ENCODE measurements around the gene COLEC12. TPM values are rescaled to one million over a fixed set of nuclear protein-coding genes. Genes with fewer than 3 reads are reported as not detected.

The COLEC12 gene
- total RNA-seq, 2 experiments from 2014 or later, result not detected

GRCh38 chr18:470661-471501 lies 29.6 kb downstream of the COLEC12 start:
- ChIA-PET CTCF (no interaction called here), POLR2A (no interaction called here)
- H3K4me3 ChIP-seq (ENCODE audit: low read length), result no peak overlapping the region

GRCh38 chr18:468955-469790 lies 31.3 kb downstream of the COLEC12 start:
- TF ChIP-seq CTCF (IDR thresholded peaks at IDR 0.05), result no peak
- H3K4me1 ChIP-seq (ENCODE audit: insufficient read depth, low read length), result no peaks in the 10 kb centered on the region
- ATAC-seq (ENCODE audit: poor library complexity) (no peak), DNase-seq (no peak)
- H3K4me3 ChIP-seq (ENCODE audit: low read length), result no peak overlapping the region
- ChIA-PET CTCF (no interaction called here), POLR2A (no interaction called here)
- no peak overlapping the region for H3K27ac ChIP-seq (ENCODE audit: low read depth in 1 of 2, low read length in 2 of 2)
- intact Hi-C loops (cut with DNase I, micrococcal nuclease), result no loop called here
- H3K4me1 Mint-ChIP-seq (ENCODE audit: low read depth), result no peaks in the 10 kb centered on the region
- H3K9me3 ChIP-seq (ENCODE audit: control insufficient read depth in 1 of 2, insufficient read depth in 1 of 2, low read length in 2 of 2), result no peaks in the 10 kb centered on the region
- H3K9me3 Mint-ChIP-seq, result no peaks in the 10 kb centered on the region
- no peaks in the 10 kb centered on the region for H3K36me3 Mint-ChIP-seq (ENCODE audit: low read depth)
- H3K27me3 Mint-ChIP-seq, result peaks cover 31% of the 10 kb centered on the region
- peaks cover 0 to 8% of the 10 kb centered on the region in 2 experiments for H3K27me3 ChIP-seq (ENCODE audit: control insufficient read depth in 1 of 2, insufficient read depth in 2 of 2, low read length in 2 of 2)
- no peaks in the 10 kb centered on the region for H3K36me3 ChIP-seq (ENCODE audit: insufficient read depth, low read length)
- no peak overlapping the region for H3K27ac Mint-ChIP-seq
- no peak overlapping the region for H3K4me3 Mint-ChIP-seq

More at GRCh38 chr18:470661-471501, 29.6 kb downstream of the COLEC12 start:
- Histone ChIP-seq H3K9me3 (ENCODE audit: control insufficient read depth in 1 of 2, insufficient read depth in 1 of 2, low read length in 2 of 2) (no peaks in the 10 kb centered on the region), H3K27me3 (ENCODE audit: control insufficient read depth in 1 of 2, insufficient read depth in 2 of 2, low read length in 2 of 2) (peaks cover 0 to 4% of the 10 kb centered on the region in 2 experiments), H3K36me3 (ENCODE audit: insufficient read depth, low read length) (no peaks in the 10 kb centered on the region), H3K27ac (ENCODE audit: low read depth in 1 of 2, low read length in 2 of 2) (no peak overlapping the region), H3K4me1 (ENCODE audit: insufficient read depth, low read length) (no peaks in the 10 kb centered on the region)
- TF ChIP-seq CTCF (IDR thresholded peaks at IDR 0.05), result no peak
- DNase-seq (peak in 2 of 14 experiments; percentile 34 to 44), ATAC-seq (ENCODE audit: poor library complexity) (no peak)
- peaks cover 25% of the 10 kb centered on the region for H3K27me3 Mint-ChIP-seq
- intact Hi-C loops (cut with DNase I, micrococcal nuclease), result no loop called here
- no peak overlapping the region for H3K4me3 Mint-ChIP-seq
- no peaks in the 10 kb centered on the region for H3K4me1 Mint-ChIP-seq (ENCODE audit: low read depth)
- no peaks in the 10 kb centered on the region for H3K36me3 Mint-ChIP-seq (ENCODE audit: low read depth)
- H3K27ac Mint-ChIP-seq, result no peak overlapping the region
- H3K9me3 Mint-ChIP-seq, result no peaks in the 10 kb centered on the region

- Histone ChIP-seq H3K4me3 (ENCODE audit: low read length) (no peak overlapping the region), H3K27ac (ENCODE audit: low read depth in 1 of 2, low read length in 2 of 2) (no peak overlapping the region), H3K36me3 (ENCODE audit: insufficient read depth, low read length) (no peaks in the 10 kb centered on the region), H3K27me3 (ENCODE audit: control insufficient read depth in 1 of 2, insufficient read depth in 2 of 2, low read length in 2 of 2) (peaks cover 4 to 7% of the 10 kb centered on the region in 2 experiments), H3K4me1 (ENCODE audit: insufficient read depth, low read length) (no peaks in the 10 kb centered on the region), H3K9me3 (ENCODE audit: control insufficient read depth in 1 of 2, insufficient read depth in 1 of 2, low read length in 2 of 2) (no peaks in the 10 kb centered on the region)
- peaks cover 55% of the 10 kb centered on the region for H3K27me3 Mint-ChIP-seq
- H3K36me3 Mint-ChIP-seq (ENCODE audit: low read depth), result no peaks in the 10 kb centered on the region
- H3K9me3 Mint-ChIP-seq, result peaks cover 2% of the 10 kb centered on the region
- ATAC-seq (ENCODE audit: poor library complexity) (no peak), DNase-seq (peak in 2 of 14 experiments; percentile 32 to 53)
- no peaks in the 10 kb centered on the region for H3K4me1 Mint-ChIP-seq (ENCODE audit: low read depth)
- intact Hi-C loops (cut with DNase I, micrococcal nuclease), result no loop called here
- no peak overlapping the region for H3K4me3 Mint-ChIP-seq
- ChIA-PET POLR2A (no interaction called here), CTCF (no interaction called here)
- no peak for TF ChIP-seq CTCF (IDR thresholded peaks at IDR 0.05)
- no peak overlapping the region for H3K27ac Mint-ChIP-seq
Observed at GRCh38 chr18:463827-464541, 36.5 kb downstream of the COLEC12 start.

Measured in CD4-positive, alpha-beta T cell (primary cell).